CD4-positive, alpha-beta T cell (primary cell): ENCODE results near the gene NR2F1-AS1. TPM values are rescaled to one million over a fixed set of nuclear protein-coding genes. Genes with fewer than 3 reads are reported as not detected.
"Not testable (repeated sequence)": the region's sequence is repeated elsewhere in the genome, so short reads cannot be mapped to it uniquely, and the experiment has no call there.

Experiments used
- ATAC-seq: fragments of 200-7000 bp; cut with Tn5 transposase; one replicate; pipeline ENCODE4 v1.10.0; 2022; ENCODE audit warnings: mild to moderate bottlenecking; ENCODE audit not compliant: poor library complexity
- CTCF ChIA-PET: fragments of 350-600 bp; sonication (Branson Sonifier 250); formaldehyde crosslinking; loops from one replicate; lab custom pipeline; 2021; ENCODE audit warnings: antibody characterized with exemption, inconsistent platforms; lab: Charles Lee
- POLR2A ChIA-PET: fragments of 350-600 bp; sonication (Branson Sonifier 250); formaldehyde crosslinking; loops from one replicate; lab custom pipeline; 2021; ENCODE audit warnings: antibody characterized with exemption, inconsistent platforms; lab: Charles Lee
- DNase-seq, 14 experiments: peaks; one replicate each; pipeline ENCODE4 v3.0.0-alpha.2; 2013 to 2020; ENCODE audit warnings: mixed read lengths in 2 of 14
- H3K27ac ChIP-seq, 2 donors: one replicate each; pipeline versions ENCODE4 v1.5.1 to v1.7.0; 2013; ENCODE audit warnings: low read length in 2 of 2, low read depth in 1 of 2, mild to moderate bottlenecking in 1 of 2
- H3K27me3 ChIP-seq, 2 experiments: 1 replicate in 1 of 2; 2 replicates in 1 of 2; pipeline versions ENCODE4 v1.6.1 to v1.7.0; 2013; ENCODE audit warnings: low read length in 2 of 2, control low read depth in 1 of 2, mild to moderate bottlenecking in 1 of 2, moderate library complexity in 1 of 2; ENCODE audit not compliant: insufficient read depth in 2 of 2, control insufficient read depth in 1 of 2
- H3K36me3 ChIP-seq: one replicate; pipeline ENCODE4 v1.6.1; 2013; ENCODE audit warnings: low read length, control low read depth; ENCODE audit not compliant: insufficient read depth
- H3K4me1 ChIP-seq: one replicate; pipeline ENCODE4 v1.6.1; 2013; ENCODE audit warnings: low read length, control low read depth; ENCODE audit not compliant: insufficient read depth
- H3K4me3 ChIP-seq: one replicate; pipeline ENCODE4 v1.5.1; 2013; ENCODE audit warnings: mild to moderate bottlenecking, low read length, moderate library complexity
- H3K9me3 ChIP-seq, 2 experiments: 1 replicate in 1 of 2; 2 replicates in 1 of 2; pipeline versions ENCODE4 v1.6.1 to v1.7.0; 2013; ENCODE audit warnings: low read length in 2 of 2, mild to moderate bottlenecking in 2 of 2, control low read depth in 1 of 2, moderate library complexity in 1 of 2; ENCODE audit not compliant: control insufficient read depth in 1 of 2, insufficient read depth in 1 of 2
- H3K27ac Mint-ChIP-seq: one replicate; pipeline ENCODE4 v1.8.0; 2020; ENCODE audit warnings: mixed read lengths
- H3K27me3 Mint-ChIP-seq: one replicate; pipeline ENCODE4 v1.8.0; 2021; ENCODE audit warnings: mixed read lengths
- H3K36me3 Mint-ChIP-seq: one replicate; pipeline ENCODE4 v1.8.0; 2021; ENCODE audit warnings: low read depth, mixed read lengths
- H3K4me1 Mint-ChIP-seq: one replicate; pipeline ENCODE4 v1.8.0; 2021; ENCODE audit warnings: low read depth, mixed read lengths
- H3K4me3 Mint-ChIP-seq: one replicate; pipeline ENCODE4 v1.8.0; 2020; ENCODE audit warnings: mild to moderate bottlenecking, mixed read lengths
- H3K9me3 Mint-ChIP-seq: one replicate; pipeline ENCODE4 v1.8.0; 2020; ENCODE audit warnings: mixed read lengths
- intact Hi-C, 2 experiments: fragments of 100-400 bp; cut with DNase I in 1 of 2; cut with micrococcal nuclease in 1 of 2; formaldehyde crosslinking; loops; one replicate each; pipeline versions ENCODE4 v1.15.1 to v1.9.0; 2023 to 2025; cut with DNase I, micrococcal nuclease
- total RNA-seq, 174 experiments: library from RNA in 2 of 174; stranded (reverse) in 2 of 174; gene quantifications; one replicate each; pipeline ENCODE4 v1.2.3 and lab custom pipeline; 2021 to 2026
- TF ChIP-seq, protein P1 (sequence below): fragments of 200-600 bp; IDR thresholded peaks from one replicate; pipeline ENCODE4 v1.8.0; 2022; ENCODE audit warnings: antibody characterized with exemption, mild to moderate bottlenecking

Gene NR2F1-AS1
- total RNA-seq, 2 experiments from 2014 or later = not detected

DNA sequence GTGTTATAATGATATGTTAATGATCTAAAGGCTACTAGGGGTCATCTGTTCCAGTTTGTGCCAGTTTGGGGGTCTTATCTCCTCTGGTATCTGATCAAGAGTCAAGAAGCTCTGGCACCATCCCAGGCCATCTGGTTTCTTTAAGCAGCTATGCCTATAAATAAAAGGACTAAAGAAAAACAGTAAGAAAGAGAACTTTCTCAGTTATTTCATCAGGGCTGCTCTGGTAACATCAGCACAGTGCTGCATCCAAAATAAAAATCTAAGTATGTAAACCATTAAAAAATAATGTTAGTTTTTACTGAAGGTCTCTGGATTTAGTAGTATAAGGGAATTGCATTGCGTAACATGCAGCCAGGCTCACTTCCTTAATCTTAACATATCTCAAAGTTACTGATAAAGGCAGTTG, 185.0 kb downstream of the NR2F1-AS1 start:
- intact Hi-C loops = no loop called here
- no peak overlapping the region for H3K4me3 ChIP-seq
- Mint-ChIP-seq H3K4me1 (no peaks in the 10 kb centered on the region), H3K27ac (no peak overlapping the region), H3K4me3 (no peak overlapping the region), H3K27me3 (peaks cover 12% of the 10 kb centered on the region), H3K9me3 (peaks cover 6% of the 10 kb centered on the region), H3K36me3 (no peaks in the 10 kb centered on the region)
- POLR2A ChIA-PET = no interaction called here
- DNase-seq = no peak
- no peaks in the 10 kb centered on the region for H3K36me3 ChIP-seq
- no peaks in the 10 kb centered on the region for H3K27me3 ChIP-seq
- no peaks in the 10 kb centered on the region for H3K4me1 ChIP-seq
- CTCF ChIA-PET = no interaction called here
- peaks cover 0 to 6% of the 10 kb centered on the region in 2 experiments for H3K9me3 ChIP-seq
- TF ChIP-seq, protein P1, sequence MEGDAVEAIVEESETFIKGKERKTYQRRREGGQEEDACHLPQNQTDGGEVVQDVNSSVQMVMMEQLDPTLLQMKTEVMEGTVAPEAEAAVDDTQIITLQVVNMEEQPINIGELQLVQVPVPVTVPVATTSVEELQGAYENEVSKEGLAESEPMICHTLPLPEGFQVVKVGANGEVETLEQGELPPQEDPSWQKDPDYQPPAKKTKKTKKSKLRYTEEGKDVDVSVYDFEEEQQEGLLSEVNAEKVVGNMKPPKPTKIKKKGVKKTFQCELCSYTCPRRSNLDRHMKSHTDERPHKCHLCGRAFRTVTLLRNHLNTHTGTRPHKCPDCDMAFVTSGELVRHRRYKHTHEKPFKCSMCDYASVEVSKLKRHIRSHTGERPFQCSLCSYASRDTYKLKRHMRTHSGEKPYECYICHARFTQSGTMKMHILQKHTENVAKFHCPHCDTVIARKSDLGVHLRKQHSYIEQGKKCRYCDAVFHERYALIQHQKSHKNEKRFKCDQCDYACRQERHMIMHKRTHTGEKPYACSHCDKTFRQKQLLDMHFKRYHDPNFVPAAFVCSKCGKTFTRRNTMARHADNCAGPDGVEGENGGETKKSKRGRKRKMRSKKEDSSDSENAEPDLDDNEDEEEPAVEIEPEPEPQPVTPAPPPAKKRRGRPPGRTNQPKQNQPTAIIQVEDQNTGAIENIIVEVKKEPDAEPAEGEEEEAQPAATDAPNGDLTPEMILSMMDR = no peak
- H3K27ac ChIP-seq = no peak overlapping the region
- no peak for ATAC-seq

DNA sequence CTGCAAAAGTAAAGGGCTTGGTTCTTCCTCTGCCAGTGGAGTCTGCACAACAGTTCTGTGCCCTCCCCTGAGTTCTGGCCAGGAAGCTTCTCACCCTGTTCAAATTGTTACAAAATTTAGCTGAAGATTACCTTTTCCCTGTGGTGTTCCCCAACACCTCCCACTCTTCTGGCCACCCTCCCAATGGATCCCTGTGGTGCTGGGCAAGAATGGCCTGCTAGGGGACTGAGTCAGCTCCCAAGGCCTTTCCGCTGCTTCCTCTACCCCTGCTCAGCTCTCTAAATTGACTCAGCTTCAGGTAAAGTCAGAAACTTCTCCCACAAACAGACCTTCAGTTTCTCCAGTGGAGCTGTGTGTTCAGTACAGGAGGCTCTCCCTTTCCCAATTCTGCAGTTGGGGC, 186.0 kb downstream of the NR2F1-AS1 start:
- Histone ChIP-seq H3K4me3 (no peak overlapping the region), H3K9me3 (peaks cover 0 to 6% of the 10 kb centered on the region in 2 experiments), H3K36me3 (no peaks in the 10 kb centered on the region), H3K27ac (no peak overlapping the region), H3K27me3 (no peaks in the 10 kb centered on the region), H3K4me1 (no peaks in the 10 kb centered on the region)
- H3K27me3 Mint-ChIP-seq = peaks cover 9% of the 10 kb centered on the region
- H3K4me1 Mint-ChIP-seq = no peaks in the 10 kb centered on the region
- H3K9me3 Mint-ChIP-seq = peaks cover 3% of the 10 kb centered on the region
- ATAC-seq = no peak
- TF ChIP-seq, protein P1 = no peak
- intact Hi-C loops = no loop called here
- H3K4me3 Mint-ChIP-seq = no peak overlapping the region
- no peak for DNase-seq
- CTCF ChIA-PET = no interaction called here
- H3K36me3 Mint-ChIP-seq = no peaks in the 10 kb centered on the region
- no peak overlapping the region for H3K27ac Mint-ChIP-seq
- POLR2A ChIA-PET = no interaction called here

DNA sequence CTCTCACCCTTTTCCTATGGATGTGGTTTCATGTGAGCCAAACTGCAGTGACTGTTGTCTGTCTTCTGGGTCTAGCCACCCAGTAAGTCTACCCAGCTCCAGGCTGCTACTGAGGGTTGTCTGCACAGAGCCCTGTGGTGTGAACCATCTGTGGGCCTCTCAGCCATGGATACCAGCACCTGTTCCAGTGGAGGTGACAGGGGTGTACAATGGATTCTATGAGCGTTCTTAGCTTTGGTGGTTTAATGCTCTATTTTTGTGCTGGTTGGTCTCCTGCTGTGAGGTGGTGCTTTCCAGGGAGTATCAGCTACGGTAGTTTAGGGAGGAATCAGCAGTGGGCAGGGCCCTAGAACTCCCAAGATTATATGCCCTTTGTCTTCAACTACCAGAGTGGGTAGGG, 186.7 kb downstream of the NR2F1-AS1 start:
- H3K36me3 Mint-ChIP-seq = no peaks in the 10 kb centered on the region
- Histone ChIP-seq H3K4me1 (no peaks in the 10 kb centered on the region), H3K27me3 (no peaks in the 10 kb centered on the region), H3K4me3 (no peak overlapping the region), H3K27ac (no peak overlapping the region), H3K9me3 (peaks cover 0 to 6% of the 10 kb centered on the region in 2 experiments), H3K36me3 (no peaks in the 10 kb centered on the region)
- POLR2A ChIA-PET = no interaction called here
- H3K4me3 Mint-ChIP-seq = no peak overlapping the region
- TF ChIP-seq, protein P1 = no peak
- H3K4me1 Mint-ChIP-seq = no peaks in the 10 kb centered on the region
- intact Hi-C loops = no loop called here
- no peak overlapping the region for H3K27ac Mint-ChIP-seq
- peaks cover 9% of the 10 kb centered on the region for H3K27me3 Mint-ChIP-seq
- ATAC-seq (no peak), DNase-seq (no peak)
- CTCF ChIA-PET = no interaction called here
- peaks cover 2% of the 10 kb centered on the region for H3K9me3 Mint-ChIP-seq

DNA sequence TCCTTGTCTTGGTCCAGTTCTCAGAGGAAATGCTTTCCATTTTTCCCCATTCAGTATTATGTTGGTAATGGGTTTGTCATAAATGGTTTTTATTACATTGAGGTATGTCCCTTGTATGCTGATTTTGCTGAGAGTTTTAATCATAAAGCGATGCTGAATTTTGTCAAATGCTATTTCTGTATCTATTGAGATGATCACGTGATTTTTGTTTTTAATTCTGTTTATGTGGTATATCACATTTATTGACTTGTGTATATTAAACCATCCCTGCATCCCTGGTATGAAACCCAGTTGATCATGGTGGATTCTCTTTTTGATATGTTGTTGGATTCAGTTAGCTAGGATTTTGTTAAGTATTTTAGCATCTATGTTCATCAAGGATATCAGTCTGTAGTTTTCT, 189.8 kb downstream of the NR2F1-AS1 start:
- ATAC-seq, H3K27me3 ChIP-seq, H3K27me3 Mint-ChIP-seq, H3K36me3 ChIP-seq, H3K27ac Mint-ChIP-seq, H3K4me3 Mint-ChIP-seq, POLR2A ChIA-PET, H3K4me1 ChIP-seq, H3K27ac ChIP-seq, intact Hi-C loops, H3K9me3 Mint-ChIP-seq, H3K4me3 ChIP-seq, H3K4me1 Mint-ChIP-seq, H3K9me3 ChIP-seq, DNase-seq, H3K36me3 Mint-ChIP-seq, CTCF ChIA-PET: not testable (repeated sequence)
